HT1080 (cell line): ENCODE data around the gene DCAF8L2. TPM values are rescaled to one million over a fixed set of nuclear protein-coding genes. Genes with fewer than 3 reads are reported as not detected.
"Not testable (repeated sequence)": the region's sequence is repeated elsewhere in the genome, so short reads cannot be mapped to it uniquely, and the experiment has no call there.

Experiments used
- DNase-seq: peaks from one replicate; pipeline ENCODE4 v3.0.0-alpha.2; 2015; ENCODE audit warnings: low read depth
- total RNA-seq: library from RNA; depleted of rRNA; stranded (reverse); fragments of >200 nt; shearing (Covaris generic); gene quantifications from 2 replicates; pipeline ENCODE4 v1.2.3, GENCODE V29; 2014

DCAF8L2 gene
- total RNA-seq, 1 experiment from 2014 or later, result not detected

DNA sequence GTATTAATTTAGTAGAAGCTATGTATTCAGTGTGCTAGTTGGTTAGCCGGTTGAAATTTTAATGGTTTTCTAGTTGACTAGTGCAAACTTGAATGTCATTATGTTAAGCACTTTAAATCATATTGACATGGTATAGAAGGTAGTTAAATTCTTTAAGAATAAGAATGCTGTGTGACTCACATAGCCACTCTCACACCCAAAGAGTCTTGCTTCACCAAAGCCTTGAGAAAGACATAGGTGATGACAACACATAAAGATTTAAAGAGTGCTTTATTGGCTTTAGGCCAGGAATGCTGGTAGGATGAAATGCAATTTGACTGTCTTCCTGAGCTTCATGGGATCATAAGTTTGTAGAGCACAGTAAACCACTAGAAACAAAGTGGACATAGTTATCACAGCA is 85.3 kb downstream of the DCAF8L2 start:
- DNase-seq, result peak; percentile 66

DNA sequence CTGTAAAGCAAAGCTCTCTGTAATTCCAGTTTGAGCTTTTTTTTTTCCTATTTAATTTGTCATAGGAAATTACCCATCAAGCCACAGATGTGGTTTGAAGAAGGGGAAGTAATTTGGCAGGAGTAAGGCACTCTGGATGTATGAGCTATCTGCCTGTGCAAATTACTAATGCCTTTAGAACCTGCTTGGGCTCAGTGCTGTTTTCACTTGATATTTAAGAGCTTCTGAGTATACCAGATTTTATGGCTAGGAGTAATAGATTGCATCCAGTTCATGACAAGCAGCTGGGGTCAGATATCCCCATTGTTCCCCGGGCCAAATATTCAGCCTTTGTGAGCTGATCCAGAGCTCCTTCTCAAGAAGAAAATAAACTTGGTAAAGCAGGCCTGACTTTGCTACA is 89.1 kb downstream of the DCAF8L2 start:
- DNase-seq, result peak; percentile 56

DNA sequence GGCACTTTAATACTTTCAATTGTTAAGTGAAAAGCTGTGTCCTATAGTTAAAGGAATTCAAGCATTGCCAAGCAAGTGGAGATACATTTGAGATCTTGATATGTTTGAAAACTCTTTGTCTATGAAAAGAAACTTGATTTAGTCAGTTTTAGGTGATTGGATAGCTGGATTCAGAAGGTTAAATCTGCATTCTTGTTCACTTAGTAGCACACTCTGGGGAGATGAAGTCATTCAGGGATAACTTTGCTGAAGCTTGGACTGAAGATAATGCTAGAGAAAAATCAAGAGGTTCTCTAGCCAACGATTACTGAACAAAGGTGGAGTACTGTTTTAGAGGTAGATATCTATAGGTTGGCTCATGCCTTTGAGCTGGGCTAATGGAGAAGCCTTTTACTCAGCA is 90.6 kb downstream of the DCAF8L2 start:
- DNase-seq, result peak; percentile 7

DNA sequence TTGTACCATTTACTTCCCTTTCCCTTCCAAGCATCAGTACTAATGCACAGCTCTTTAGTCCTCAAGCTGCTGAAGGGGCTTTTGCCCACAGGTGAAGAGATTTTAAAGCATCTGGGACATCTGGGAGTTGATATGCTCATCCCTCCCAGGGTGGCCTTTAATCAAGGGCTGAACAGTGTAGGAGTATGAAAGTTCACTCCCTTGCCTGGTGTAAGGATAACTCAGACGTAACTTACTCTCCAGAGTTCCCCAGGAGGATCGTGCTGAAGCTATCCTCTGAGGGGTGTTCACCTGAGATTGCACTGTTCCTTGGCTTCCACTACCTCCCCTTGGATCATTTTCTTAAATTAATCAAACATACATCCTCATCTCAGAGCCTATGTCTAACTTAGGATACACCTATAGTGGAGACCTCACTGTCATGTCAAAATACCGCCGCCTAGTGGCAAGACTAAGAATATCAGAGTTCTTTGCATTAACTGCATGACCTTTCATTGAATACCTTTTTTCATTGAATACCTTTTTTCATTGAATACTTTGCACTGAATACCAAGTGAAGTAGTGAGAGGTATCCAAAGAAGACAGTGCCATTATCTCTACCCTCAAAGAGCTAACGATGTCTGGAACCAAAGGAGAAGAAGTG is 93.5 kb downstream of the DCAF8L2 start:
- not testable (repeated sequence) for DNase-seq

DNA sequence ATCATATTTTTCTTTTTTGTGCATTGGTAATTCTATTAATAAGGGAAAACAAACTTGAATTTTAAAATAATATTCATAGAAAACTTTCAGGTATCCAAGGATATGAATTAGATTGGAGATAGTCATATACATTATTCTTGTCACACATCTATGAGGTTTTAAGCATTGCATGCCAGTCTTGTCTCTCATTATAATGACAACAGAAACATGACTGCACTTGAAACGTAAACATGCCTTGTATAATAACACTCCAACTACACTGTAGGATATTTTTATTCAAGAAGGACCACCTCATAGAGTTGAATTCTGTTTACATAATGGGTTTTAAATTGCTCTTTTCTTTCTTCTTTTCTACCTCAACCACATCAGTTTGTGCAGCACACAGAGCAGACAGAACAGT is 104.5 kb downstream of the DCAF8L2 start:
- DNase-seq, result no peak

DNA sequence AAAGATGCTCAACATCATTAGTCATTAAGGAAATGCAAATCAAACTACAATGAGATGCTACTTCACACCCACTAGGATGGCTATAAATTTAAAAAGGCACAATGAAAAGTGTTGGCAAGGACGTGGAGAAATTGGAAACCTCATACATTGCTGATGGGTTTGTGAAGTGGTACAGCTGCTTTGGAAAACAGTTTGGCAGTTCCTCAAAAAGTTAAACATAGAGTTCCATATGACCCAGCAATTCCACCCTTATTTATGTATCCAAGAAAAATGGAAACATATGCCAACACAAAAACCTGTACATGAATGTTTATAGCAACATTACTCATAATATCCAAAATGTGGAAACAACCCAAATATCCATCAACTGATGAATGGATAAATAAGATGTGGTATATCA is 116.4 kb downstream of the DCAF8L2 start:
- DNase-seq, result no peak

DNA sequence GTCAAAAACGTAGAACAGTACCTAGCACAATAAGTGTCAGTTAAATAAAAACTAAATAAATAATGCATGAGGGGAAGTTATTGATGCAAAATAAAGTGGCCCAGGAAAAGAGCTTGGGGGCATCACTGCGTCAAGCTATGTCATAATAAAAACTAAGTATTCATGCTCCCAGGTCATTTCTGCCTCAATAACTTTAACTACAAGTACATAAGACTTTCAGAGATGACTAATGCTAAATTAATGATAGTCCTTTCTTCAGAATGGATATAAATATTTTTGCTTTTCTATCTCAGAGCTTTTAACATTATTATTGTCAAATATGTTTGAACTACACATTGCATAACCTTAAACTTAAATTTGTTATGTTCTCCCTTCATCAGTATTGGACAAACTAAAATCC is 125.5 kb downstream of the DCAF8L2 start:
- DNase-seq, result no peak

DNA sequence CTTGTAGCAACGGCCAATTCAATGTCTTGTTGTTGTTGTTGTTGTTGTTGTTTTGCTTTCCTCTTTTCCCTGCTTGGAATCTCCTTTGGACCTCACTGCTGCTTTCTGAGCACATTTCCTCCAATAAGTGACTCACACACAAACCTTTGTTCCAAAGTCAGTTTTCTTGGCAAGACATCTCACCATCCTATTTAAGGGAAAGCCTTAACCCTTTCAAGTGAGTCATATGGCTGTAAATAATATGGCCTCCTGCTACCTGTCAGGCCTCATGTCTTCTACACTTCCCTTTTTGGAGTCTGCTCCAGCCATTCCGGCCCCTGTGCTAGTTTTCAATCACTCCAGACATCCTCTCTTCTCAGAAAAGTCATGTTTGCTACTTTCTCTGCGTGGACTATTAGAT is 138.1 kb downstream of the DCAF8L2 start:
- DNase-seq, result peak; percentile 76

DNA sequence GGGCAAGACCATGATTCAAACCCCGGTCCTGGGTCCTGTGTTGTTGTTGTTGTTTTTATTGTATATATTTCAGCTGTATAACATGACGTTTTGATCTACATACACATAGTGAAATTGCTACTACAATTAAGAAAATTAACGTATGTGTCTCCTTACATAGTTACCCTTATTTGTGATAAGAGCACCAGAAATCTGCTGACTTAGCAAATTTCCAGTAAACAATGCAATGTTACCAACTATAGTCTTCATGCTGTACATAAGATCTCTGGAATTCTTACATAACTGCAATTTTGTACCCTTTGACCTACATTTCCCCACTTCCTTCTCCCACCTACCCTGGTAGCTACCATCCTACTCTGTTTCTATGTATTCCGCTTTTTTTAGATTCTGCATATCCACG is 141.8 kb downstream of the DCAF8L2 start:
- no peak for DNase-seq

DNA sequence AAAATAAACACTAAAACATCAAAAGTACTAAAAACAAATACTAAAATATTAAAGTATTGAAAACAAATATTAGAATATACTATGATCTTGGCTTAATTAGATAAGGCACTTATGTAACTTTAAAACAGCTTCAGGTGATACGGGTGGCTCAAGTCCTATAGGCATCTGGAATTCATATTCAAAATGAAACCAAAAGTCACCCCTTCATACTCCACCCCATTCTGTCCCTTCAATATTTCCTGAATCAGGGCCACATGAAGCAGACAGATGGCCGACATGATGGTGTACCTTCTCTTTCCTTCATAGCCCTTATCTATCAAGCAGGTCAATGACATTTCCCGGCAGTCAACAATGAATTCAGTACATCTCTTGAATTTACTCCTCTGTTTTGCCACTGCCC is 145.8 kb downstream of the DCAF8L2 start:
- no peak for DNase-seq

DNA sequence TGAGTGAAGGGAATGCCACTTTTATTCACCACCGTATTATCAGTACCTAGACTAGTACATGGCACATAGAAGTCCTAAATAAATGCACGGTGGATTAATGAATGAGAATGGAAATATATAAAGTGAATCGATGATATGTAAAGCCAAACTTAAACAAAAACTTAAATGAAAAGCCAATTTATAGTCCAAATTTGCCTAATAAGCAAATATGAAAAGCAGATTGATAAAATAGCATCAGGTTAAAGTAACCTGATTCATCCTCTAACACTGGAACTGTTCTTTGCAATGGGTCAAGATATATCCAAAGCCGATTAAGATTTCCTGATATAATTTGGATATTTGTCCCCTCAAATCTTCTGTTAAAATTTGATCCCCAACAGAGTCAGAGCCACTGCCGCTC is 150.8 kb downstream of the DCAF8L2 start:
- no peak for DNase-seq

DNA sequence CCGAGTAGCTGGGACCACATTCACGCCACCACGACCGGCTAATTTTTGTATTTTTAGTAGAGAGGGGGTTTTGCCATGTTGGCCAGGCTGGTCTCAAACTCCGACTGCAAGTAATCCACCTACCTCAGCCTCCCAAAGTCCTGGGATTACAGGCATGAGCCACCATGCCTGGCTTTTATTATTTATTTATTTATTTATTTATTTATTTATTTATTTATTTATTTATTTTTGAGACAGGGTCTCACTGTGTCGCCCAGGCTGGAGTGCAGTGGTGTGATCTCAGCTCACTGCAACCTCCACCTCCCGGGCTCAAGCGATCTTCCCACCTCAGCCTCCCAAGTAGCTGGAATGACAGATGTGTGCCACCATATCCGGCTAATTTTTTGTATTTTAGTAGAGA is 153.4 kb downstream of the DCAF8L2 start:
- not testable (repeated sequence) for DNase-seq

DNA sequence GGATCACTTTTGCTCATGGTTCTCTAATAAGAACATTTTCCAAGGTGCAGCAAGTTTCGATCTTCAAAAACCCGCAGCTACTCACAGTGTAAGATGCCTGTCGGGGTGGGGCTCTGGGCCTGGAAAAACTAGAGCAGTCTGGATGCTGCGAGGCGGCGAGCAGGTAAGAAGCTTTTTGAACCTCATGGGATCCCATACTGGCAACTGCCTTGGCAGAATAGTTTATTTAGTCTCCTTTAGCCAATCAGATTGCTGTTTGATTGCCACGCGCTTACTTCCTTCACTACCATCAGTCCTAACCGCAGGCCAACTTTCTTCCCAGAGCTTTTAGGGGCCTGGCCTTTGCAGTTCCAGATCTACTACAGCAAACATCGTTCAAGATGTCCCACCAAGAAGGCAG is 156.4 kb downstream of the DCAF8L2 start:
- DNase-seq, result no peak

DNA sequence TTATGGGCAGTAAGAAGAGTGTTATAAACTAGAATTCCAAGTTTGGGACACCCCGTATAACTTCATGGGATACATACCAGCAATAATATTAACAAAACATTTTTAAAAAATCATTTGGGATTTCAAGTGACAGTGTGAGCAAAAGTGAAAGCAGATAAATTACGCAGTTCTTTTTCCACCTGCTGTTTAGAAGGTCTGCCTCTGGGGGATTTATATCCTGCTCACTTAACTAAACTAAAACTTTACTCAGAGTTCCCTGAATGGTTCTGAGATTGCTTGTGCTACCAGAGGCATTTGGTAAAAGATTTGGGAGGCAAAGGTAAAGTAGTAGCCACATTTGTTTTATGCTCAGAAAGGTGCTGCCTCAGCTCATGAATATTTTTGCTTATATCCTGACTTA is 160.2 kb downstream of the DCAF8L2 start:
- not testable (repeated sequence) for DNase-seq

DNA sequence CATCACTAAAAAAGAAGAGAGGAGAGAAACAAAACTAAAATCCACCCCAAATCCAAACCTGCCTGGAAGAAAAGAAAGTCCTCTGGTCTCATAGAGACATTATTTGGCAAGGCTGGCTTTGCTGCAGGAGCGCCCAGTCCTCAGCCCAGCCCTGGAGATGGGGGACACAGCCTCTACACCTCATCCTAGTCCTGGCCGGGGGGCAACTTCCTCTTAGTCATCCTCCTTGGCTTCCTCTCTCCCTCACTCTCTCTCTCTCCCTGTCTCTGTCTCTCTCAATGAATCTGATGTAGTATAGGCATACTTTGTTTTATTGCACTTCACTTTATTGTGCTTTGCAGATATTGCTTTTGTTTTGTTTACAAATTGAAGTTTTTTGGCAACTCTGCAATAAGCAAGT is 161.8 kb downstream of the DCAF8L2 start:
- peak; percentile 58 for DNase-seq

DNA sequence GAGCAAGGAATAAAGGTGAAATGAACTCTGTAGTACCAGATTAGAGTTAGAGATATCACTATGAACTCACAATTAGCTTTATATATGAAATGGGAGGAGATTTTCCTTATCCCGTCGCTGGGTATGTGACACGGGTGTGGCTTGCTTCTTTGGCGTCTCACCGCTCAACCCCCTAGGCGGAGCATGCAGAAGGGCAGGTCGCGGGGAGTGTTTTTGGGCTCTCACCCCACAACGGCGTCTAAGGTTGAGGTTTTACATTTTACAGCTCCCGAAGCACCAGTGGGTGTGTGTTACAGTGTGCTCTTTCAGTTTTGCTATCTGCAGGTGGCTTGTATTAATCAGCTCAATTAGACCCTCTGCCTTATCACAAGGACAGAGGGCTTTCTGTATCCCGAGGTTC is 175.6 kb downstream of the DCAF8L2 start:
- no peak for DNase-seq

DNA sequence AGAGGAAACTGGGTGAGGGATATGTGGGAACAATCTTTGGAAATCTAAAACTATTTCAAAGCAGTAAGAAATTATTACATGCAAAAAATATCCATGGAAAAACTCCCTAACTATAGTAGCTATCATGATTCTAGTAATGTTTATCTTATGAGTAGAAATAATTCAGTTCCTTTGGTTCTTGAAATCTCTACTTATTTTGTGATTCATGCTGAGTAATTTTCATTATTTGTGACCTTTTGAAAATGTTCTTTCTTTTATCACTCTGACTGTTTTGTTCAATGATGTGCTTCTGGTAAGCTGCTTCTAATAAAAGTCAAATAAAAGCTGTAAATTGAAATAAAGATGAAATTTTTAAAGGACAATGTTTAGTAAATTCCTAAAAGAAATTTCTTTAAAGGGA is 177.2 kb downstream of the DCAF8L2 start:
- DNase-seq, result peak; percentile 1

DNA sequence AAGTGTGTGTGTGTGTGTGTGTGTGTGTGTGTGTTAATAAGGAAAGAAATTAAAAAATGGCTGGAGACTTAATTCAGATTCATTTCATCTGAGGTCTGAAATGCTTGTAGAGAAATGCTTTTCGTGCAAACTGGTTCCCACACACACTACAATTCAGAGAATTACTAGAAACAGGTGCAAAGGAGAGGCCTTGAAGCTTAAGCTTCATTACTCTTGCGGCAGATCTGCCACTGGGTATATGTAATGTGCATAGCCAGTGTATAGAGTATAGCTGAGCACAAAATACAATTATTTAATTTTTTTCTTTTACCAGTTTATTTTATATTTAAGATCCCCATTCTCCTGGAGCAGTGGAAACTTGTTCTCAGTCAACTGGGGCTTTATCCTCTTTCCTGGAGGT is 185.8 kb downstream of the DCAF8L2 start:
- DNase-seq, result no peak

DNA sequence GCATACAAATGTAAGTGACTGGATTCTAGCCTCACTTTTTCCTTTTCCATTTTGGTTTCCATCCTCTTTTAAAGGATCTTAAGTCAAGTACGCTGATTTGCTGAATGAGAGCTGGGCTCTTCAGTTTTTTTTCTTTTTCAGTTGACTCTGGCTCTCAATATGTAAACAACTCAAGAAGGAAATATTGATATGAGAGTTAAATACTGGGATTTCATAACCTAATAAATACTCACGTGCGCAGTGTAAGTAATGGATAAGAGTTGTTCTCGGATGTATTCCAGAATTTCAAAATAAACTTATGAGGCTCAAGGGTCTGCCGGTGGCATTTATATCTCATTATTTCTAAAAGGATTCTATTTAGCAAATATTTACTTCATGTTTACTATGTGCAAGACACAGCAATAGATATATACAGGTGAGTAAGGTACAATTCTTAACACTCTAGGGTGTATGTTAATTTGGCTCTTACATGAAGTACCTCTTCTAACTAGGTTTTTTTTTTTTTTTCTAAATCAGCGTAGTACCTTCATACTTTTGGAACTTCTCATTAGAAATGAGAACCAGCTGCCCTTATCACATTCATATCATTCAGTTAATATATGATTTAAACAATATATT is 206.6 kb downstream of the DCAF8L2 start:
- no peak for DNase-seq

DNA sequence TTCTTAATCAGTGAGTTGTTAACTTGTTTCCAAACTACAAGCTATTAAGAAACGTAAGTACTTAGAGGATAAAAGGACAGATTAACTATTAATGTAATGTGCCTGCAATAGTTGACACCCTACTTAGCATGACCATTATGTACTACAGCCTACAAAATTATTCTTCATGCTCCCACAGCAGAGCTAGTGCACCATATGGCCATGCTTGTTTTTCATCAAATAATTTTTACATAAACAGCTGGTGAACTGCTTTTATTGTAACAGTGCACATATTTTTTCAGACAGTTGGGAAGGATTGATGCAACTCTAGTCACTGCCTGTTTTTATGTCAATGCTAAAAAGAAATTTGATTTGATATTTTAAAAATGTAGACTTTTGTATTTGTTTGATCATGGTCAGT is 207.4 kb downstream of the DCAF8L2 start:
- no peak for DNase-seq
